ENCODE data around the gene APBB3. TPM values are rescaled to one million over a fixed set of nuclear protein-coding genes. Genes with fewer than 3 reads are reported as not detected.

The APBB3 gene
- total and polyA plus RNA-seq, 11 donors: 3.6 to 23.1 (median 11.4) TPM

DNA sequence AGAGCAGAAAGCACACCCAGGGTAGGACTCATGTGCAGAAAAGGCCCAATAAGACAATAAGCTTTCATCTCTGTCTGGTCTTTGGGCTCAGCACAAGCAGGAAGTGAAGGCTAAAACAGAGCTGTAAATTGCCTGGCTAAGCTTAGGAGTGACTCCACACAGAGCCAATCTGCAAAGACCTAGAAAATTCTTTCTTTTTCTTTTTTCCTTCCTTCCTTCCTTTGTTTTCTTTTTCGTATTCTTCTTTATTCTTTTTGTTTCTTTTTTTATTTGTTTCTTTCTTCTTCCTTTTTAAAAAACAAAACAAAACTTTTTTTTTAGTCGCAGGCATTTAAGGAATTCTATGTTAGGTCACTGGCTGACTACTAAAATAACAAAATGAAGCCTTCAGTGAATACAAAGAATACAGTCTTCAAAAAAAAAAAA is 12.4 kb upstream of the APBB3 start:
- Histone ChIP-seq H3K4me1 (peaks cover 0 to 41% (median 6%) of the 10 kb centered on the region in 12 donors), H3K4me3 (no peak overlapping the region), H3K36me3 (no peaks in the 10 kb centered on the region), H3K27ac (peak overlapping the region in 5 of 12 donors; percentile 15 to 88 (median 32)), H3K9me3 (no peaks in the 10 kb centered on the region), H3K27me3 (no peaks in the 10 kb centered on the region)
- intact Hi-C loops (cut with DNase I): loop anchor here in 1 of 10 donors (5.0 kb wide), 1 partner anchor 46 kb away; no protein-coding TSS in a partner anchor
- TF ChIP-seq POLR2A (IDR thresholded peaks at IDR 0.05): no peak
- TF ChIP-seq, protein P1, sequence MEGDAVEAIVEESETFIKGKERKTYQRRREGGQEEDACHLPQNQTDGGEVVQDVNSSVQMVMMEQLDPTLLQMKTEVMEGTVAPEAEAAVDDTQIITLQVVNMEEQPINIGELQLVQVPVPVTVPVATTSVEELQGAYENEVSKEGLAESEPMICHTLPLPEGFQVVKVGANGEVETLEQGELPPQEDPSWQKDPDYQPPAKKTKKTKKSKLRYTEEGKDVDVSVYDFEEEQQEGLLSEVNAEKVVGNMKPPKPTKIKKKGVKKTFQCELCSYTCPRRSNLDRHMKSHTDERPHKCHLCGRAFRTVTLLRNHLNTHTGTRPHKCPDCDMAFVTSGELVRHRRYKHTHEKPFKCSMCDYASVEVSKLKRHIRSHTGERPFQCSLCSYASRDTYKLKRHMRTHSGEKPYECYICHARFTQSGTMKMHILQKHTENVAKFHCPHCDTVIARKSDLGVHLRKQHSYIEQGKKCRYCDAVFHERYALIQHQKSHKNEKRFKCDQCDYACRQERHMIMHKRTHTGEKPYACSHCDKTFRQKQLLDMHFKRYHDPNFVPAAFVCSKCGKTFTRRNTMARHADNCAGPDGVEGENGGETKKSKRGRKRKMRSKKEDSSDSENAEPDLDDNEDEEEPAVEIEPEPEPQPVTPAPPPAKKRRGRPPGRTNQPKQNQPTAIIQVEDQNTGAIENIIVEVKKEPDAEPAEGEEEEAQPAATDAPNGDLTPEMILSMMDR (IDR thresholded peaks at IDR 0.05): no peak
- DNase-seq (no peak), ATAC-seq (peak in 1 of 4 donors; percentile 46)
- 61 to 72% (median 66%) methylated on average over 2 of the region's 2 CpGs for WGBS, 4 donors

DNA sequence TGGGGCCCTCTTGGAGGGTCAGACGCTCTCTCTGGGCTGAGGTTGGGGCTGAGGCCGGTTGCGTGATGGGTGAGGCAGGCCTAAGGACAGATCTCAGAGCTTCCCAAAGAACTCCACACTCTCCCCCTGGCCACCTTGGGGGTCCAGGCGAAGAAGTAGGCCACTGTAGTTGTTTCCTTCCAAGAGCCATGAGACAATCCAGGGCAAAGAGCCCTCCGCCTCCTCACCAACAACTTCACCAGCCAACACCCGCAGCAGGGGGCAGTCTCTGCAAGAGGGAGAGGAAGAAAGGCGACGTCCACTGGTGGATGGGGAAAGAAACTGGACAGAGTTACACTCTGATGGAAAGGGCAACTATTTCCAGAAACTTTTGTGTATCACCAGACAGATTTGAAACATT is 10.9 kb upstream of the APBB3 start:
- Histone ChIP-seq H3K27ac (peak overlapping the region in 2 of 12 donors; percentile 1 to 88), H3K4me3 (no peak overlapping the region), H3K36me3 (peaks cover 0 to 4% (median 0%) of the 10 kb centered on the region in 9 donors), H3K27me3 (no peaks in the 10 kb centered on the region), H3K9me3 (no peaks in the 10 kb centered on the region), H3K4me1 (peaks cover 1 to 49% (median 18%) of the 10 kb centered on the region in 12 donors)
- intact Hi-C loops (cut with DNase I): loop anchor here in 1 of 10 donors (5.0 kb wide), 1 partner anchor 47 kb away; no protein-coding TSS in a partner anchor
- ATAC-seq (peak in 3 of 4 donors; percentile 41 to 72 (median 55)), DNase-seq (peak in 3 of 5 donors; percentile 45 to 73 (median 61))
- TF ChIP-seq, protein P1 (IDR thresholded peaks at IDR 0.05): peak in 8 of 12 donors; percentile 20 to 46 (median 36)
- TF ChIP-seq POLR2A (IDR thresholded peaks at IDR 0.05): no peak
- whole genome bisulfite sequencing, 4 donors: 82 to 85% (median 83%) methylated on average over 8 of the region's 8 CpGs

DNA sequence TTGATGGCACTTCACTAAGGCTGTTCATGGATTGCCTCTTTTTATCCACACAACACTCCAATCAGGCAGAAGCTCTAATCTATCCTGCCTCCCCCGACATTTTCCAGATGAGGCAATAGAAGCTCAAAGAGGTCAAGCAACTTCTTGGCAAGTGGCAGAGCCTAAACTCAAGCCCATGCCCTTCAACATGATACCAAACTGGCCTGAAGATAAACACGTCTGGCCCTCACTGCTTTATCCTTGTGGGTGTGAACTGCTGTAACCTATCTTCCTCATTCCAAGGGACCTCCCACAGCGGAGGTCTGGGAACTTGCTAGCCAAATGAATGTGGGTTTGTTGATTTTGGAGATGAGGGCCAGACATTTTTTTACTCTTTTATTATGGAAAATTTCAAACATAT is 9.8 kb upstream of the APBB3 start:
- H3K27ac ChIP-seq: peak overlapping the region in 3 of 12 donors; percentile 3 to 21 (median 20)
- TF ChIP-seq, protein P1 (IDR thresholded peaks at IDR 0.05): no peak
- TF ChIP-seq POLR2A (IDR thresholded peaks at IDR 0.05): no peak
- no peaks in the 10 kb centered on the region for H3K27me3 ChIP-seq
- DNase-seq (no peak), ATAC-seq (peak in 3 of 4 donors; percentile 44 to 78 (median 64))
- no peak overlapping the region for H3K4me3 ChIP-seq
- peaks cover 5 to 60% (median 29%) of the 10 kb centered on the region in 12 donors for H3K4me1 ChIP-seq
- H3K9me3 ChIP-seq: no peaks in the 10 kb centered on the region
- intact Hi-C loops (cut with DNase I): no loop called here
- H3K36me3 ChIP-seq: peaks cover 0 to 7% (median 0%) of the 10 kb centered on the region in 9 donors
- 27 to 40% (median 30%) methylated on average over 3 of the region's 3 CpGs for WGBS, 4 donors

DNA sequence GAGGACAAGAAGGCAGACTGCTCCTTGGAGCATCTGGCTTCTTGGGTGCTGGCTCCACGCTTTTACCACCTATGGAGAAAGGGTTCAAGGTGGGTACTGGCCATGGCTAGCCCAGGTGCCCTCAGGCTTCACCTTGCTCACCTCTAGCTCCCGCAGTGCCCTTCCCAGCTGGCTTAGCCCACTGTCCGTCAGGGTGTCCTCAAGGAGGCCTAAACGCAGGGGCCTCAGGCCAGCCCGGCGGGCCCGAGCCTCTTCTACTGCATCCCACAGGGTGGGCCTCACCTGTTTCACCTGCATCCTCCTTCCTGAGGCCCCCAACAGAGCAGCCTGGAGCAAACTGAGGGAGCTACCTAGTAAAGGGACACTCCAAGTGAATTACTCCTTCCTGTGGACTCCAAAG is 9.3 kb upstream of the APBB3 start:
- H3K36me3 ChIP-seq: peaks cover 0 to 9% (median 0%) of the 10 kb centered on the region in 9 donors
- 89 to 95% (median 93%) methylated on average over 4 to 7 of the region's 7 CpGs for WGBS, 4 donors
- ATAC-seq (no peak), DNase-seq (no peak)
- no peaks in the 10 kb centered on the region for H3K9me3 ChIP-seq
- H3K4me1 ChIP-seq: peaks cover 6 to 65% (median 34%) of the 10 kb centered on the region in 12 donors
- H3K27ac ChIP-seq: peak overlapping the region in 4 of 12 donors; percentile 3 to 21 (median 17)
- TF ChIP-seq, protein P1 (IDR thresholded peaks at IDR 0.05): no peak
- no peak for TF ChIP-seq POLR2A (IDR thresholded peaks at IDR 0.05)
- intact Hi-C loops (cut with DNase I): no loop called here
- H3K4me3 ChIP-seq: no peak overlapping the region
- H3K27me3 ChIP-seq: no peaks in the 10 kb centered on the region

Data from heart left ventricle (tissue), 16 donors.